Measurements from ENCODE around the gene NCS1. TPM values are rescaled to one million over a fixed set of nuclear protein-coding genes. Genes with fewer than 3 reads are reported as not detected.

NCS1 gene
- 1 to 10 TPM; 1.1 to 1.4 TPM for total RNA-seq

DNA sequence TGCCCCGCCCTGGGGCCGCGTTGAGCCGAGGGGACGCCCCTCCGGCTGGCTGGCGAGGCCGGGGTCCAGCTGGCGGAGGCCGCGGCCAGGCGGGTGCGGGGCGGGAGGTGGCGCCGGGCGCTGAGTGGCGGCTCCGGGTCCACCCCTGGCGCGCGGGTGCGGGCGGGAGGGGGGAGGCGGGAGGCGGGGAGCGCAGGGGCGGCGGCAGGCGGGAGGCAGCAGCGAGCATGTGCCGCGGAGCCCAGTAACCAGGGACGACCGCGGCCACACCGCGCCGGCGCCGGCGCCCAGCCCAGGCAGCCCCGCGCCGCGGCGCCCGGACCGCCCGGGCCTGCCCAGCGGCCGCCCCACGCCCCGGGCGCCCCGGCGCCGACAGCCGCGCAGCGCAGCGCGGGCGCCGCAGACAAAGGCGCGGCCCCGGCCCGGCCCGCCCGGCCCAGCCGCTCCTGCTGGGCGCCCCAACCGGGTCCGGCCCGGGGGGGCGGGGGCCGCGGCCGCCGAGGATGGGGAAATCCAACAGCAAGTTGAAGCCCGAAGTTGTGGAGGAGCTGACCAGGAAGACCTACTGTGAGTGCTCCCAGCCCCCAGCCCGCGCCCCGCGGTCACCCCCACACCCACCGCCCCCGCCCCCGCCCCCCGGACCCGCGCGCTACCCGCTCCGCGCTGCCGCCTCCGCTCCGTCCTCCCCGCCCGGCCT, at the start of gene NCS1:
NCS1 (plus strand) TSS at position 244 of the 697 bp plus-strand sequence; CDS start at position 504, 260 bp downstream.
- no peak within 1 kb of the TSS for H3K27ac Mint-ChIP-seq
- H3K4me3 Mint-ChIP-seq = peak within 1 kb of the TSS; percentile 35
- H3K4me1 Mint-ChIP-seq = peaks cover 5% of the 10 kb centered on the region
- ATAC-seq (ENCODE audit: low read depth) = peak; percentile 76
- DNase-seq = peak; percentile 53
- H3K36me3 Mint-ChIP-seq = no peaks in the 10 kb centered on the region
- H3K27me3 Mint-ChIP-seq = peaks cover 34% of the 10 kb centered on the region
- POLR2A ChIA-PET = no interaction called here
- no peaks in the 10 kb centered on the region for H3K9me3 Mint-ChIP-seq

DNA sequence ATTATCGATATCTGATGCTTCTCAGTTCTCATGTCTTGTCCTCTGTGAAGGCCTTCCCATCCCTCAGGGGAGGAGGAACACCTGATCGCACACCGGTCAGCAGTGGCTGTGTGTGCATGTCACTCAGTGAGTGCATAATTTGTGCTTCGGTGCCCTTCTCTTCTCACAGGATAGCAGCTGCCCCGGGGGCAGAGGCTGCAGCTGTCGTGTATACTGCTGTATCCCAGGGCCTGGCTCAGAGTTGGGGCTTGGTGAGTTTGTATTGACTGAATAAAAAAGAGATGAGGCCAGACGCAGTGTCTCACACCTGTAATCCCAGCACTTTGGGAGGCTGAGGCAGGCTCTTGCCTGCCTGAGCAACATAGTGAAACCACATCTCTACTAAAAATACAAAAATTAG, 49.7 kb upstream of the NCS1 start:
- Mint-ChIP-seq H3K4me1 (peaks cover 11% of the 10 kb centered on the region), H3K36me3 (peaks cover 13% of the 10 kb centered on the region), H3K27ac (no peak overlapping the region), H3K27me3 (no peaks in the 10 kb centered on the region), H3K9me3 (no peaks in the 10 kb centered on the region), H3K4me3 (no peak overlapping the region)
- DNase-seq = no peak
- ATAC-seq (ENCODE audit: low read depth) = no peak
- POLR2A ChIA-PET = no interaction called here

DNA sequence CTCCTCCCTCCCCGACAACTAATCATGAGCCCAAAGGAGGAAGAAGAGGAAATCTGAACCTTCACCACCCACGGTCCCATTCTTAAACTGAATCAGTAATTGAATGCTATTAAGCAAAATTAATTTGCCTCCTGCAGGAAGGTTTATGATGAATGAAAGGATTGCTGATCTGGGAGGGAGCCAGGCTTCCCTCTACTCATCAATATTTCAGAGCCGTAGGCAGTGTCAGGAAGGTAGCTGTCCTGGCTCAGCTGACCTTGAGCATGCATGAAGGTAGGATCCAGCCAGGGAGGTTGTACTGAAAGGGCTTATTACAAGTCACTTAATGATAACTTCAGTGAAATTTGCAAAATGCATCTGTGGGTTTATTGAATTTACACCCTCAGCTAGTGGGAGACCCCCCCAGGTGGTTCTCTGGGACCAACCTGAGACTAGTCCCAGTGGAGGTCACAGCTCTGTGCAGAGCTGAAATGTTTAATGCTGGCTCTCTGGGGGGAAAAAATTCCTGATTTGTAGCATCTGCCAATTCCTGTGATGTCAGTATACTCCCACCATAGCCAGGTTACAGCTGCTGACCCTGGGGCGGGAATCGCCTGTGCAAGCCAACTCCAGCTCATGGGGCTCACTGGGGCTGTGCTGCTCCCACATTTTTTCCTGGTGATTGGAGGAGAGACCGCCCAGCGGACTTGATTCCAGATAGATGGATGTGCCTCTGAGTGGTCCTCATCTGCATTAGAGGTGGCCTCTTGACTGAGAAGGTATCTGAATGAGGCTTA, 47.9 kb upstream of the NCS1 start:
- ATAC-seq (ENCODE audit: low read depth) (no peak), DNase-seq (no peak)
- POLR2A ChIA-PET = no interaction called here
- no peak overlapping the region for H3K4me3 Mint-ChIP-seq
- H3K9me3 Mint-ChIP-seq = no peaks in the 10 kb centered on the region
- H3K36me3 Mint-ChIP-seq = peaks cover 16% of the 10 kb centered on the region
- H3K4me1 Mint-ChIP-seq = peaks cover 27% of the 10 kb centered on the region
- H3K27me3 Mint-ChIP-seq = no peaks in the 10 kb centered on the region
- no peak overlapping the region for H3K27ac Mint-ChIP-seq

DNA sequence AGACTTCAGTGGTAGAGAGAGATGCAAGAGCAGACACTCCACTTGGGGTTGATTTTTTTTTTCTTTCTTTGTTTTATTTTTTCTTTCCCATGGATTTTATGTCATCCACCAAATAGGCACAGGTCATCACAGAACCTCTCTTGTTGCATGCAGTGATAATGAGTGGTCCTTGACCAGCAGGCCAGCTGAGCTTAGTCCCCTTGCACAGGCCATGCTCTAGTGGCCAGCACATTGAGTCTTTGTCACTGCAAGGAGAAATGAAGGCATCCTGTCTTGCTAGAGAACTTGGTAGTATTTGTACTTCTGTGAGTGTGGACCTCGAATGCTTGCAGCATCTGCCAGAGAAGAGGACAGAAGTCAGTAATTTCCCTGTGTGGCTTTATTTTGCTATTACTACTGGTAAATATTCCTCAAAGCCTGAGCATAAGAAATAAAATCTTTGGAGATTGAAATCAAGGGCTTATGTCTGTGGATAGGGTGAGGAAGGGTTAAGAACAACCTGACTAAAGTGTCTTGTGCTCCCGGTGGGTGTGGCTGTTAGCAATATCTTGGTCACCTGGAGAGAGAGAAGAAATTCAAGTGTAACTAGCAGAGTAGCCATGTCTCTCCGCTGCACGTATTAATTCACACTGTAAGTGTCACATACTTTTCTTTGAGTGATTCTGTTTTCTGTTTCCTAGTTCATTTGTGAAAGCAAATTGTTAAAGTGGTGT, 45.3 kb upstream of the NCS1 start:
- Mint-ChIP-seq H3K4me3 (no peak overlapping the region), H3K36me3 (peaks cover 24% of the 10 kb centered on the region), H3K4me1 (peaks cover 44% of the 10 kb centered on the region), H3K27me3 (no peaks in the 10 kb centered on the region), H3K27ac (peak overlapping the region; percentile 32), H3K9me3 (no peaks in the 10 kb centered on the region)
- DNase-seq (no peak), ATAC-seq (ENCODE audit: low read depth) (no peak)
- POLR2A ChIA-PET = interaction anchor here (0.7 kb wide), 1 partner anchor 34 kb away, joined by 3 read pairs; no protein-coding TSS in a partner anchor

DNA sequence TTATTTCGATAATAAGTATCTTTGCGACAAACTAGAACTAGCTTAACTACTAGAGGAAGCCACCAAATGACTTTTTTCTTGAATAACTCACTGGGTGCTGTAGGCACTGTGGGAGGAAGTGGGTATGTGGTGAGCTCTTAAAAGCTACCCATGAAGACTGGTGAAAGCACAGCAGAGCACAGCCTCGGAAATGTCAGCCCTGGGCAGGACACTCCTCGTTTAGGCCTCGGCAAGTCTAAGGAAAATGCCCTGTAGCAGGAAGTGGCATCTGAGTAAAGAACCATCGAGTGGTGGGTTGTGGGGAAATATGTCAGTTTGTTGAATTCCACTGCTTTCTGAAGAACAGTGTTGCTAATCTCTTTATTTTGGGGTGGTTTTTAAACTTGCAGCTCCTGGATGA, 44.0 kb upstream of the NCS1 start:
- POLR2A ChIA-PET = interaction anchor here (0.6 to 1.8 kb wide), 5 partner anchors 43 to 918 kb away, joined by 3 to 6 read pairs (median 3); no protein-coding TSS in a partner anchor
- Mint-ChIP-seq H3K36me3 (peaks cover 25% of the 10 kb centered on the region), H3K9me3 (no peaks in the 10 kb centered on the region)

DNA sequence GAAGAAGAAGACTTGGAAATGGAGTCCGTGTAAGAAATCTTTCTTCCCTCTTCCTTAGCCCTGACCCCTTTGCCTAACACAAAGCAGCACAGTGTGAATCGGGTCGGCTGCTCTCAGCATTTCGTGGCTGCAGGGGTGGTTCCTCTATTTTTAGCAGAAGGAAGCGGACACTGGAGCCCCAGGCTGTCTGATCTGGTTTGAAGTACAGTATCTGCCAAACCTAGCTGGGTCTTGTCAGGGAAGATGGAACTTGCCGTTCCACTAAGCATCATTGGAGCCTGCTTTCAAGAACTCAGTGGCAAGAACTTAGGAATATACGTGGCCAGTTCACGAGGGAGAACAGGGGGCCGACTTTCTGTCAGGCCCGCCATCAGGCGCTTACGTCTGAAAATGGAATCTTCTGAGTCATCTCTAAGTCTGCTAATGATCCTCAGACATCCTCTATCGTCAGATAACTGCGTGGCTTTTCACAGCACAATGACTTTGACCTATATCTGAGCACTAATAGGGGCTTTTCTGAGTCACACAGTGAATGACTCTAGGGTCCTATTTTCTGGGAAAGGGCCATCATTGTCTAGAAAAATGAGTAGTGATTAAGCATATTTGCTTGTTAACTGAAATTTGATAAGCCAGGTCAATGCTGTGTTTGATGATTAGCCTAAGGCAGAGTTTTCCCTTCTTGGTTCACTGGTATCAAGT, 43.3 kb upstream of the NCS1 start:
- Mint-ChIP-seq H3K36me3 (peaks cover 26% of the 10 kb centered on the region), H3K4me3 (peak overlapping the region; percentile 78), H3K4me1 (peaks cover 44% of the 10 kb centered on the region), H3K27me3 (no peaks in the 10 kb centered on the region), H3K9me3 (no peaks in the 10 kb centered on the region), H3K27ac (peak overlapping the region; percentile 93)
- ATAC-seq (ENCODE audit: low read depth) (peak; percentile 64), DNase-seq (peak; percentile 55)
- POLR2A ChIA-PET = interaction anchor here (0.6 to 1.8 kb wide), 5 partner anchors 14 to 244 kb away, joined by 3 to 7 read pairs (median 5); no protein-coding TSS in a partner anchor

More for the DNA sequence above, 44.0 kb upstream of the NCS1 start:
- ATAC-seq (ENCODE audit: low read depth) (peak; percentile 88), DNase-seq (peak; percentile 59)
- Mint-ChIP-seq H3K27me3 (no peaks in the 10 kb centered on the region), H3K4me1 (peaks cover 44% of the 10 kb centered on the region), H3K4me3 (peak overlapping the region; percentile 78), H3K27ac (peak overlapping the region; percentile 93)

DNA sequence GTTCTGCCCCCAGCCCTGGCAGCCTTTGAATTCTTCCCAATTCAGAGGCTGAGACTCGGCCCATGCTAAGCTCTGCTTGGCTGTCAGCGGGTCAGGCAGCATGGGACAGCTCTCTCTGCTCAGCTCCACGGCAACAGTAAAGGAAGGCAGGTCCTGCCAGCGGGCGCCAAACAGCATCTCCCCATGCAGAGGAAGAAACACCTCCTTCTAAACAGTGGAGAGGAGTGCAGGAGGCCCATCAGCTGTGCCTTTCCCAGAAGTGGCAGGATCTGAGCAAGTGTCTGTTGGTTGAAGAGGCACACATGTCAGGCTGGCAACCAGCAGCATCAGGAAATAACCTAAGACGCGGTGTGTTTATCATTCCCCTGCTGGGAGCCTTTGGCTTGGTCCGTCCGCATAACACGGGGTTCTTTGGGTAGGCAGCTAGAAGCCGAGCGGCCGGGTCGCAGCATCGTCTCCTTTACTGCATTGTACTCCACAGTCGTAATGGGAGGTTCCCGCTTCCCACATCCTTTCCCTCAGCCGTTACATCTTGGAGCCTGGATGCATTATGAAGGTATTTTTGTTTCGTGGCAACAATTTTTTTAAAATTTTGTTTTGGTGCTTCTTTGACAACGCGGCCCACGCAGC, 42.7 kb upstream of the NCS1 start:
- Mint-ChIP-seq H3K27ac (peak overlapping the region; percentile 93), H3K9me3 (no peaks in the 10 kb centered on the region), H3K36me3 (peaks cover 26% of the 10 kb centered on the region), H3K4me1 (peaks cover 44% of the 10 kb centered on the region), H3K4me3 (peak overlapping the region; percentile 78), H3K27me3 (no peaks in the 10 kb centered on the region)
- POLR2A ChIA-PET = interaction anchor here (0.6 to 1.8 kb wide), 4 partner anchors 14 to 244 kb away, joined by 3 to 7 read pairs (median 6); no protein-coding TSS in a partner anchor
- DNase-seq (no peak), ATAC-seq (ENCODE audit: low read depth) (peak; percentile 1)

DNA sequence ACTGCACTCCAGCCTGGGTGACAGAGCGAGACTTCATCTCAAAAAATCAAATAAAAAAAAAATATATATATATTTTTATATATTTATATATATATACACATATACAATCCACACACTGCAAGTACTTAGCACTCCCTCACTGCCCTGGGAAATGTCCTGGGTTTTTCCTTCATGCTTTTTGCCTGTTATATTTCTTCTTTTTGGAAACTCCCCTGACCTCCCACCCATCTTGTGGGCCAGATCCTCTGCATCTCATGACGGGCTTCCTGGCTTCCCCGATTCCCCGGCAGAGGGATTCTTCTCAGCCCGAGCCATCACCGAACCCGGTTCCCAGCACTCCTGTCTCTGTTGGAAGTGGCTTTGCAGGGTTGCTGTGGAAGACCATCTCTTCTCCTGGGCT, 39.5 kb upstream of the NCS1 start:
- no peak for ATAC-seq (ENCODE audit: low read depth)
- Mint-ChIP-seq H3K4me1 (peaks cover 40% of the 10 kb centered on the region), H3K9me3 (no peaks in the 10 kb centered on the region), H3K36me3 (peaks cover 50% of the 10 kb centered on the region), H3K27me3 (no peaks in the 10 kb centered on the region), H3K27ac (no peak overlapping the region), H3K4me3 (no peak overlapping the region)
- DNase-seq = no peak
- POLR2A ChIA-PET = no interaction called here

DNA sequence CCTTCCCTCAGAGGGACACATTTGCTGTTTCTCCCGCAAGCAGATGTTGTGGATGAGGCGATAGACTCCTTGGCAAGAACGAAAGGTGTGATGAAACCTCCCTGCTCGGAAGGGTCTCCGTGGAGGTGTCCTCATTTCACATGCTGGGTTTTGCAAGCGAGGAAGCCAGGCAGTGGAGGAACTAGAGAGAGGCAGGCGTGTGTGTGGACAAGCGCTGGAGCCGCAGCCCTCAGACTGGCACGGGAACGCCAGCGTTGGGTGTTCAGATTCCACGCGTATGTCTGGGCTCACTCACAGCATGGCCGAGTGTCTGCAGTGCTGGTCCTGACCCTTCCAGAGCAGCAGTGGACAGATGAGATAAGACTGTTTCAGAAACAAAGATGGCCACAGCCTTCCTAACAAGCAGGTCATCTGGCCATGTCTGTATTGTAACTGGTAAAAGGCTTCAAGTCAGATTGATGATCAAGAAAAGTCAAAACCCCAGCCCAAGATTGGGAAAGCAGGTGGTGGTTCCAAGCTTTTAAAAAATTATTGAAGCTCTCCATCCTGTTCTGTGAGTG, 35.0 kb upstream of the NCS1 start:
- Mint-ChIP-seq H3K9me3 (no peaks in the 10 kb centered on the region), H3K27ac (no peak overlapping the region), H3K36me3 (peaks cover 37% of the 10 kb centered on the region), H3K4me3 (no peak overlapping the region), H3K27me3 (peaks cover 2% of the 10 kb centered on the region), H3K4me1 (peaks cover 31% of the 10 kb centered on the region)
- DNase-seq (no peak), ATAC-seq (ENCODE audit: low read depth) (no peak)
- POLR2A ChIA-PET = no interaction called here

DNA sequence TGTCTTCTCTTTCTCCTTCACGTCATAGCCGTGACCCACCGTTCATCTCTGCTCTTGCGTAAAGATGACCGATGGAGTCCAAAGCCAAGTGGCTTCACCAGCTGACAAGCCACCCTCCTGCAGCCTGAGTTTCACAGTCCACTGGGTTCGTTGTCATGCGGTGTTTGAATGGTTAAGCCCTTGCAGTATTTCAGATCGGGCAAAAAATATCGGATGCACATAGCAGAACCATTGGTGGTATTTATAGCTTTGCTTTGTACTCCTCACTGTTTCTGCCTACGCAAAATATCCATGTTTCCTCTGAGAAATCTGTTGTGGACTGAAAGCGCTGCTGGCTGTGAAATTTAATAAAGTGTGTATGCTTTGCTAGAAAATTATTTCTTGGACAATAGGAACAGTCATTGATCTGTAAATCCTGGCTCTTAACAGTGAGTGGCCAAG, 34.5 kb upstream of the NCS1 start:
- POLR2A ChIA-PET = no interaction called here
- Mint-ChIP-seq H3K9me3 (no peaks in the 10 kb centered on the region), H3K4me1 (peaks cover 31% of the 10 kb centered on the region), H3K4me3 (no peak overlapping the region), H3K36me3 (peaks cover 37% of the 10 kb centered on the region), H3K27ac (no peak overlapping the region), H3K27me3 (peaks cover 4% of the 10 kb centered on the region)
- ATAC-seq (ENCODE audit: low read depth) (no peak), DNase-seq (no peak)

DNA sequence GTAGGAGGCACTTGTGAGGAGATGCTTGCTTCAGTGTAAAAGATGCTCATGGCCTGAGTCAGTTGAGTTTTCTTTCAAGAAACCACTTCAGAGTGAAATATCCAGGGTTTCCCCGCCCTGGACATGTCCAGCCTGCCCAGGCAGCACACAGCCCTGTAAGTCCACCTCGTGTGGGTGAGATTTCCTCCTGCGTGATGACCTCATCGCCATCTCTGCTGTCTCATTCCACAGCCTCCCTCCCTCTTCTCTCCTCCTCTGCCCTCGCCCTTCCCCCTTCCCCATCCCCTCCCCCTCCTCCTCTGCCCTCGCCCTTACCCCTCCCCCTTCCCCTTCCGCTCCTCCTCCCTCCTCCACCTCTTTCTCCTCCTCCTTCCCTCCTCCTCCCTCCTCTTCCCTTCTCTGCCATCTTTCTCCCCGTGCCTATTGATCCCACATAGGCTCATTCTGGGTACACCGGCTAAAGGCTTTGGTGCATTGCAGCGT, 34.0 kb upstream of the NCS1 start:
- no peak for ATAC-seq (ENCODE audit: low read depth)
- no peaks in the 10 kb centered on the region for H3K9me3 Mint-ChIP-seq
- POLR2A ChIA-PET = no interaction called here

DNA sequence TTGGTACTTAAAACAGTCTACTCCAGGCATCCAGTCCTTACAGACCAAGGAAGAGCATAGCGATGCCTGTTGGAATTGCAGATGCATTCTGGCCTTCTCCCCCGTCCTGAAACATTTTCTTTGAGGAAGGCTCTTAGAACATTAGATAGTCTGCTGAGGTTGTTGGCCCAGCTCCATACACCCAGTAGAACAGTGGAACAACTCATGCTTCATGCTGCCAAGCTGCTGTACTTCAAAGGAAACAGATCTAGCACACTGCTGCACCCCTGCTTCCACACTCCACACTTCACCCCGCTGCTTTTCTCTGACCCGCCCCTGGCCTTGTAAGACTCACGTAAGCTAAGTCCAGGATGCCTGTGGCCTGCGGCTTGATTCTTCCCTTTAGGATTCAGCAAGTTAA, 33.4 kb upstream of the NCS1 start:
- POLR2A ChIA-PET = no interaction called here
- peaks cover 9% of the 10 kb centered on the region for H3K27me3 Mint-ChIP-seq
- ATAC-seq (ENCODE audit: low read depth) = peak; percentile 47
- peaks cover 33% of the 10 kb centered on the region for H3K36me3 Mint-ChIP-seq
- DNase-seq = no peak
- no peaks in the 10 kb centered on the region for H3K9me3 Mint-ChIP-seq
- H3K4me3 Mint-ChIP-seq = no peak overlapping the region
- H3K27ac Mint-ChIP-seq = no peak overlapping the region
- H3K4me1 Mint-ChIP-seq = peaks cover 33% of the 10 kb centered on the region

More for the DNA sequence above, 34.0 kb upstream of the NCS1 start:
- Mint-ChIP-seq H3K4me3 (no peak overlapping the region), H3K27ac (no peak overlapping the region), H3K36me3 (peaks cover 34% of the 10 kb centered on the region), H3K4me1 (peaks cover 31% of the 10 kb centered on the region), H3K27me3 (peaks cover 5% of the 10 kb centered on the region)
- DNase-seq = no peak

Measured in activated naive CD8-positive, alpha-beta T cell treated with anti-CD3 and anti-CD28 coated beads, Interleukin-2, amount 10 ng/mL, durations not matched to agents 7 days and 5 days (primary cell).